A673 (cell line): ENCODE measurements around the gene NUDT16.

Experiments used
- EZH2 ChIP-seq: fragments of 200-600 bp; sonication (generic); IDR thresholded peaks from 2 replicates; pipeline ENCODE4 v1.6.1; 2017; ENCODE audit warnings: borderline replicate concordance, low read depth, mild to moderate bottlenecking, mixed read lengths, antibody characterized with exemption, low read length; ENCODE audit not compliant: poor library complexity, severe bottlenecking
- TF ChIP-seq, protein P1 (sequence below): fragments of 300-800, 200-600 bp; sonication (generic); conservative IDR thresholded peaks from 2 replicates; pipeline ENCODE4 v1.5.1; 2017; ENCODE audit warnings: low read depth, mild to moderate bottlenecking, antibody characterized with exemption, low read length, moderate library complexity, mixed read lengths

- TF ChIP-seq, protein P1, sequence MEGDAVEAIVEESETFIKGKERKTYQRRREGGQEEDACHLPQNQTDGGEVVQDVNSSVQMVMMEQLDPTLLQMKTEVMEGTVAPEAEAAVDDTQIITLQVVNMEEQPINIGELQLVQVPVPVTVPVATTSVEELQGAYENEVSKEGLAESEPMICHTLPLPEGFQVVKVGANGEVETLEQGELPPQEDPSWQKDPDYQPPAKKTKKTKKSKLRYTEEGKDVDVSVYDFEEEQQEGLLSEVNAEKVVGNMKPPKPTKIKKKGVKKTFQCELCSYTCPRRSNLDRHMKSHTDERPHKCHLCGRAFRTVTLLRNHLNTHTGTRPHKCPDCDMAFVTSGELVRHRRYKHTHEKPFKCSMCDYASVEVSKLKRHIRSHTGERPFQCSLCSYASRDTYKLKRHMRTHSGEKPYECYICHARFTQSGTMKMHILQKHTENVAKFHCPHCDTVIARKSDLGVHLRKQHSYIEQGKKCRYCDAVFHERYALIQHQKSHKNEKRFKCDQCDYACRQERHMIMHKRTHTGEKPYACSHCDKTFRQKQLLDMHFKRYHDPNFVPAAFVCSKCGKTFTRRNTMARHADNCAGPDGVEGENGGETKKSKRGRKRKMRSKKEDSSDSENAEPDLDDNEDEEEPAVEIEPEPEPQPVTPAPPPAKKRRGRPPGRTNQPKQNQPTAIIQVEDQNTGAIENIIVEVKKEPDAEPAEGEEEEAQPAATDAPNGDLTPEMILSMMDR: no peak
- TF ChIP-seq EZH2: no peak
Measured at GRCh38 chr3:131374741-131375140, 6.8 kb upstream of the NUDT16 start.
